Neural cell (in vitro differentiated cells): ENCODE data around the gene TTC17.

Source experiments
- CTCF ChIP-seq: fragments of 450-650 bp; IDR thresholded peaks from 2 replicates; pipeline ENCODE4 v1.5.1; 2014; ENCODE audit warnings: antibody characterized with exemption, mild to moderate bottlenecking, moderate library complexity; ENCODE audit not compliant: poor library complexity, severe bottlenecking
- EP300 ChIP-seq: fragments of 450-650 bp; conservative IDR thresholded peaks from 2 replicates; pipeline ENCODE4 v1.6.1; 2014; ENCODE audit warnings: antibody characterized with exemption, mild to moderate bottlenecking, moderate library complexity; ENCODE audit not compliant: poor library complexity, severe bottlenecking
- EZH2 ChIP-seq: fragments of 200-600, 300-800 bp; shearing (Covaris generic), sonication (generic); IDR thresholded peaks from 2 replicates; pipeline ENCODE4 v1.6.1; 2014; ENCODE audit warnings: antibody characterized with exemption, low read length, borderline replicate concordance, mild to moderate bottlenecking; ENCODE audit not compliant: insufficient read depth, poor library complexity, severe bottlenecking
- MXI1 ChIP-seq: fragments of 450-650 bp; conservative IDR thresholded peaks from 2 replicates; pipeline ENCODE4 v1.6.1; 2014; ENCODE audit warnings: antibody characterized with exemption, mild to moderate bottlenecking; ENCODE audit not compliant: poor library complexity, severe bottlenecking
- POLR2AphosphoS5 ChIP-seq: IDR thresholded peaks from 2 replicates; pipeline ENCODE4 v1.6.1; 2012
- RAD21 ChIP-seq: fragments of 450-650 bp; conservative IDR thresholded peaks from 2 replicates; pipeline ENCODE4 v1.6.1; 2014; ENCODE audit warnings: antibody characterized with exemption, mild to moderate bottlenecking, moderate library complexity
- TAF1 ChIP-seq: IDR thresholded peaks from 2 replicates; pipeline ENCODE4 v1.6.1; 2012; ENCODE audit warnings: low read depth
- TF ChIP-seq, protein P1 (sequence below): IDR thresholded peaks from 2 replicates; pipeline ENCODE4 v1.6.1; 2012; ENCODE audit warnings: borderline replicate concordance

DNA sequence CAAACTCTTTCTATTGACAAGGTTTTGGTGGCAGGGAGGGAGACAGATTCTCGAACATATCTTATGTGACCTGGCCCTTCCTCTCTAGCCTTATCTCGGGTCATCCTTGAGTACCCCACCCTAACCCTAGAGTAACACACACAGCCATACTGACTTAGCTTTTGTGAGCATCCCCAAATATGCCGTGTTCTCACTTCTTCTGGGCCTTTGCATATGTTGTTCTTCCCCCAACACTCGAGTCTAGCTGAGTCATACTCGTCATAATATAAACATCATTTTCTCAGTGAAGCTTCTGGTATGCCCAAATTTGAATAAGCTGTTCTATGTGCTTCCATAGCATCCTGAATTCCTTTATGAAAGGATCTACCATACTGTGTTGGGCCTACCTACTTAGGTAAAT, 8.0 kb downstream of the TTC17 start:
- TF ChIP-seq MXI1 (no peak), CTCF (no peak), EP300 (no peak), POLR2AphosphoS5 (no peak), RAD21 (no peak), TAF1 (no peak), EZH2 (no peak)
- TF ChIP-seq, protein P1, sequence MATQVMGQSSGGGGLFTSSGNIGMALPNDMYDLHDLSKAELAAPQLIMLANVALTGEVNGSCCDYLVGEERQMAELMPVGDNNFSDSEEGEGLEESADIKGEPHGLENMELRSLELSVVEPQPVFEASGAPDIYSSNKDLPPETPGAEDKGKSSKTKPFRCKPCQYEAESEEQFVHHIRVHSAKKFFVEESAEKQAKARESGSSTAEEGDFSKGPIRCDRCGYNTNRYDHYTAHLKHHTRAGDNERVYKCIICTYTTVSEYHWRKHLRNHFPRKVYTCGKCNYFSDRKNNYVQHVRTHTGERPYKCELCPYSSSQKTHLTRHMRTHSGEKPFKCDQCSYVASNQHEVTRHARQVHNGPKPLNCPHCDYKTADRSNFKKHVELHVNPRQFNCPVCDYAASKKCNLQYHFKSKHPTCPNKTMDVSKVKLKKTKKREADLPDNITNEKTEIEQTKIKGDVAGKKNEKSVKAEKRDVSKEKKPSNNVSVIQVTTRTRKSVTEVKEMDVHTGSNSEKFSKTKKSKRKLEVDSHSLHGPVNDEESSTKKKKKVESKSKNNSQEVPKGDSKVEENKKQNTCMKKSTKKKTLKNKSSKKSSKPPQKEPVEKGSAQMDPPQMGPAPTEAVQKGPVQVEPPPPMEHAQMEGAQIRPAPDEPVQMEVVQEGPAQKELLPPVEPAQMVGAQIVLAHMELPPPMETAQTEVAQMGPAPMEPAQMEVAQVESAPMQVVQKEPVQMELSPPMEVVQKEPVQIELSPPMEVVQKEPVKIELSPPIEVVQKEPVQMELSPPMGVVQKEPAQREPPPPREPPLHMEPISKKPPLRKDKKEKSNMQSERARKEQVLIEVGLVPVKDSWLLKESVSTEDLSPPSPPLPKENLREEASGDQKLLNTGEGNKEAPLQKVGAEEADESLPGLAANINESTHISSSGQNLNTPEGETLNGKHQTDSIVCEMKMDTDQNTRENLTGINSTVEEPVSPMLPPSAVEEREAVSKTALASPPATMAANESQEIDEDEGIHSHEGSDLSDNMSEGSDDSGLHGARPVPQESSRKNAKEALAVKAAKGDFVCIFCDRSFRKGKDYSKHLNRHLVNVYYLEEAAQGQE, result no peak
